Dendritic cell treated with granulocyte-macrophage colony-stimulating factor and Interleukin-4, amounts not matched to agents 40 ng/mL and 50 ng/mL, for 4 days (primary cell): Measurements from ENCODE around the gene UGGT2.

ENCODE experiments used
- H3K27ac Mint-ChIP-seq: one replicate; pipeline ENCODE4 v1.8.0; 2022; ENCODE audit warnings: mild to moderate bottlenecking, mixed read lengths
- H3K27me3 Mint-ChIP-seq: one replicate; pipeline ENCODE4 v1.8.0; 2022; ENCODE audit warnings: mild to moderate bottlenecking, mixed read lengths
- H3K36me3 Mint-ChIP-seq: one replicate; pipeline ENCODE4 v1.8.0; 2022; ENCODE audit warnings: low read depth, mixed read lengths
- H3K4me1 Mint-ChIP-seq: one replicate; pipeline ENCODE4 v1.8.0; 2022; ENCODE audit warnings: low read depth, mixed read lengths
- H3K4me3 Mint-ChIP-seq: one replicate; pipeline ENCODE4 v1.8.0; 2022; ENCODE audit warnings: mild to moderate bottlenecking, moderate library complexity, mixed read lengths
- H3K9me3 Mint-ChIP-seq: one replicate; pipeline ENCODE4 v1.8.0; 2022; ENCODE audit warnings: mixed read lengths
- intact Hi-C: fragments of 100-400 bp; cut with micrococcal nuclease; formaldehyde crosslinking; loops from one replicate; pipeline ENCODE4 v1.15.0; 2022

UGGT2 gene, protein sequence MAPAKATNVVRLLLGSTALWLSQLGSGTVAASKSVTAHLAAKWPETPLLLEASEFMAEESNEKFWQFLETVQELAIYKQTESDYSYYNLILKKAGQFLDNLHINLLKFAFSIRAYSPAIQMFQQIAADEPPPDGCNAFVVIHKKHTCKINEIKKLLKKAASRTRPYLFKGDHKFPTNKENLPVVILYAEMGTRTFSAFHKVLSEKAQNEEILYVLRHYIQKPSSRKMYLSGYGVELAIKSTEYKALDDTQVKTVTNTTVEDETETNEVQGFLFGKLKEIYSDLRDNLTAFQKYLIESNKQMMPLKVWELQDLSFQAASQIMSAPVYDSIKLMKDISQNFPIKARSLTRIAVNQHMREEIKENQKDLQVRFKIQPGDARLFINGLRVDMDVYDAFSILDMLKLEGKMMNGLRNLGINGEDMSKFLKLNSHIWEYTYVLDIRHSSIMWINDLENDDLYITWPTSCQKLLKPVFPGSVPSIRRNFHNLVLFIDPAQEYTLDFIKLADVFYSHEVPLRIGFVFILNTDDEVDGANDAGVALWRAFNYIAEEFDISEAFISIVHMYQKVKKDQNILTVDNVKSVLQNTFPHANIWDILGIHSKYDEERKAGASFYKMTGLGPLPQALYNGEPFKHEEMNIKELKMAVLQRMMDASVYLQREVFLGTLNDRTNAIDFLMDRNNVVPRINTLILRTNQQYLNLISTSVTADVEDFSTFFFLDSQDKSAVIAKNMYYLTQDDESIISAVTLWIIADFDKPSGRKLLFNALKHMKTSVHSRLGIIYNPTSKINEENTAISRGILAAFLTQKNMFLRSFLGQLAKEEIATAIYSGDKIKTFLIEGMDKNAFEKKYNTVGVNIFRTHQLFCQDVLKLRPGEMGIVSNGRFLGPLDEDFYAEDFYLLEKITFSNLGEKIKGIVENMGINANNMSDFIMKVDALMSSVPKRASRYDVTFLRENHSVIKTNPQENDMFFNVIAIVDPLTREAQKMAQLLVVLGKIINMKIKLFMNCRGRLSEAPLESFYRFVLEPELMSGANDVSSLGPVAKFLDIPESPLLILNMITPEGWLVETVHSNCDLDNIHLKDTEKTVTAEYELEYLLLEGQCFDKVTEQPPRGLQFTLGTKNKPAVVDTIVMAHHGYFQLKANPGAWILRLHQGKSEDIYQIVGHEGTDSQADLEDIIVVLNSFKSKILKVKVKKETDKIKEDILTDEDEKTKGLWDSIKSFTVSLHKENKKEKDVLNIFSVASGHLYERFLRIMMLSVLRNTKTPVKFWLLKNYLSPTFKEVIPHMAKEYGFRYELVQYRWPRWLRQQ (N-terminal part only)

DNA sequence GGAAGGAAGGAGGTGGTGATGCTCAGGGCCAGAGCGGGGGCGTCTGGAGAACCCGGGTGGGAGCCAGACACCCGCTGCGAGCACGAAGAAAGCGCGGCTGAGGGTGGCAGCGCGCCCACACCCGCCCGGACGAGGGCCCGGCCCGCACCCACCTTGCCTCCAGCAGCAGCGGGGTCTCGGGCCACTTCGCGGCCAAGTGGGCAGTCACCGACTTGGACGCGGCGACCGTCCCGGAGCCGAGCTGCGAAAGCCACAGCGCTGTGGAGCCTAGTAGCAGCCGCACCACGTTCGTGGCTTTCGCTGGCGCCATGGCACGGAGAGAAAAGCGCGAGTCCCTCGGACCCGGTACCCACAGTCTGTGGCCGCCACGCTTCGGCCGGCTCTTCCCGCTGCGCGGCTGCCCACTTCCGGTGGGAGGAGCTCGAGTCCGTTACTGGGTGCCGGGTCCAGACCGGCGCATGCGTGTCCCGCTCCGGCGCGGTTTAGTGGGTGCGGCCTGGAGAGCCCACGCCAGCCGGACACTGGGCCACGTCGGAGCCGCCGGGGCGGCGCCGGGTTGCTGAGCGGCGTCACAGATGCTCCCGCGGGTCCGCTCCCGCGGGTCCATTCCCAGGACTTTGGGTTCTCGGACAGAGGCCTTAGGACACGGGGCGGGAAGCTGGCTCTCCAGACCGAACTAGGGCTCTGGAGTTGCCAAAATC lies at the start of gene UGGT2:
Gene UGGT2 (minus strand): TSS at position 399 of the 701 bp plus-strand sequence. CDS start 89 bp downstream, at position 310.
- peak within 1 kb of the TSS; percentile 90 for H3K4me3 Mint-ChIP-seq
- peak within 1 kb of the TSS; percentile 85 for H3K27ac Mint-ChIP-seq
- intact Hi-C loops = no loop called here
- H3K27me3 Mint-ChIP-seq = peaks cover 14% of the 10 kb centered on the region
- H3K9me3 Mint-ChIP-seq = no peaks in the 10 kb centered on the region
- H3K4me1 Mint-ChIP-seq = peaks cover 16% of the 10 kb centered on the region
- peaks cover 6% of the 10 kb centered on the region for H3K36me3 Mint-ChIP-seq

- Mint-ChIP-seq H3K9me3 (no peaks in the 10 kb centered on the region), H3K4me1 (no peaks in the 10 kb centered on the region), H3K4me3 (no peak overlapping the region), H3K27me3 (peaks cover 27% of the 10 kb centered on the region), H3K27ac (no peak overlapping the region), H3K36me3 (no peaks in the 10 kb centered on the region)
- intact Hi-C loops = no loop called here
Measured at GRCh38 chr13:96100457-96101220, 47.4 kb upstream of the UGGT2 start.

- intact Hi-C loops = no loop called here
- no peaks in the 10 kb centered on the region for H3K9me3 Mint-ChIP-seq
- no peaks in the 10 kb centered on the region for H3K36me3 Mint-ChIP-seq
- H3K4me1 Mint-ChIP-seq = peaks cover 11% of the 10 kb centered on the region
- no peak overlapping the region for H3K4me3 Mint-ChIP-seq
- H3K27me3 Mint-ChIP-seq = peaks cover 72% of the 10 kb centered on the region
- no peak overlapping the region for H3K27ac Mint-ChIP-seq
Measured at GRCh38 chr13:96093296-96094006, 40.2 kb upstream of the UGGT2 start.

- H3K36me3 Mint-ChIP-seq = no peaks in the 10 kb centered on the region
- intact Hi-C loops = no loop called here
- H3K27me3 Mint-ChIP-seq = peaks cover 81% of the 10 kb centered on the region
Measured at GRCh38 chr13:96091164-96092117, 38.2 kb upstream of the UGGT2 start.

GRCh38 chr13:96090240-96091101 lies 37.3 kb upstream of the UGGT2 start:
- Mint-ChIP-seq H3K4me1 (peaks cover 11% of the 10 kb centered on the region), H3K9me3 (no peaks in the 10 kb centered on the region), H3K27me3 (peaks cover 78% of the 10 kb centered on the region), H3K4me3 (no peak overlapping the region), H3K27ac (no peak overlapping the region), H3K36me3 (no peaks in the 10 kb centered on the region)
- intact Hi-C loops = no loop called here

More at GRCh38 chr13:96091164-96092117, 38.2 kb upstream of the UGGT2 start:
- Mint-ChIP-seq H3K27ac (no peak overlapping the region), H3K4me1 (peaks cover 11% of the 10 kb centered on the region), H3K4me3 (peak overlapping the region; percentile 57), H3K9me3 (no peaks in the 10 kb centered on the region)

DNA sequence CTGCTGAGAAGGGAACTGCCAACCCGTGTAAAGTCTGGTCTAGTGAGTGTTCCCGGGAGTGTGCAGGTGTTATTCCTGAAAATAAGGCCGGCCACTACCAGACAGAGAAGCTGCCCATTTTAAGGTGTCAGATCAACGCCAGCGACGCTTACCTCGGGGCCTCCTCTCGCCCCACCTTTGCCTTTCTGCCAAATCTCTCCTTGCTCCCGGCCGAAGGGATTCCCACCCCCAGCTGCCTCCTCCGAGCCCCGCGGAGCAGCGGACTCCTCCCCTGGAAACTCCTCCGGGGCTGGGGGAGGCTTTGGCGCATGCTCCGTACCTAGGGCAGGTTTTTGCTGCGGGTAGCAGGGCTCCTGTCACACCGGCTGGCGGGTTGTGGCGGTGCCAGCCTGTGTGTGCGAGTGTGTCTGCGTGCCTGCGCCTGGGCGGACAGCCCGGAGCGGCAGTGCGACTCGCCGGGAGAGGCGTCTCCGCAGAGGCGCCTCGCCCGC lies 36.6 kb upstream of the UGGT2 start, which contains the start of gene HS6ST3:
Gene HS6ST3 (plus strand): TSS at position 359 of the 491 bp plus-strand sequence.
- H3K4me1 Mint-ChIP-seq = peaks cover 11% of the 10 kb centered on the region
- H3K9me3 Mint-ChIP-seq = no peaks in the 10 kb centered on the region
- intact Hi-C loops = no loop called here
- H3K4me3 Mint-ChIP-seq = no peak within 1 kb of the TSS
- H3K36me3 Mint-ChIP-seq = no peaks in the 10 kb centered on the region
- no peak within 1 kb of the TSS for H3K27ac Mint-ChIP-seq
- H3K27me3 Mint-ChIP-seq = peaks cover 75% of the 10 kb centered on the region

- intact Hi-C loops = no loop called here
- Mint-ChIP-seq H3K36me3 (no peaks in the 10 kb centered on the region), H3K27me3 (peaks cover 71% of the 10 kb centered on the region), H3K4me1 (peaks cover 11% of the 10 kb centered on the region), H3K27ac (no peak overlapping the region), H3K4me3 (no peak overlapping the region), H3K9me3 (no peaks in the 10 kb centered on the region)
Measured at GRCh38 chr13:96089139-96089538, 35.9 kb upstream of the UGGT2 start.

GRCh38 chr13:96086736-96087135 lies 33.5 kb upstream of the UGGT2 start:
- intact Hi-C loops = no loop called here
- Mint-ChIP-seq H3K9me3 (no peaks in the 10 kb centered on the region), H3K36me3 (no peaks in the 10 kb centered on the region), H3K4me1 (peaks cover 11% of the 10 kb centered on the region), H3K4me3 (no peak overlapping the region), H3K27ac (no peak overlapping the region), H3K27me3 (peaks cover 58% of the 10 kb centered on the region)

- Mint-ChIP-seq H3K9me3 (no peaks in the 10 kb centered on the region), H3K27ac (no peak overlapping the region), H3K4me1 (no peaks in the 10 kb centered on the region), H3K27me3 (peaks cover 31% of the 10 kb centered on the region), H3K36me3 (no peaks in the 10 kb centered on the region), H3K4me3 (no peak overlapping the region)
- intact Hi-C loops = no loop called here
Measured at GRCh38 chr13:96082640-96083039, 29.4 kb upstream of the UGGT2 start.

DNA sequence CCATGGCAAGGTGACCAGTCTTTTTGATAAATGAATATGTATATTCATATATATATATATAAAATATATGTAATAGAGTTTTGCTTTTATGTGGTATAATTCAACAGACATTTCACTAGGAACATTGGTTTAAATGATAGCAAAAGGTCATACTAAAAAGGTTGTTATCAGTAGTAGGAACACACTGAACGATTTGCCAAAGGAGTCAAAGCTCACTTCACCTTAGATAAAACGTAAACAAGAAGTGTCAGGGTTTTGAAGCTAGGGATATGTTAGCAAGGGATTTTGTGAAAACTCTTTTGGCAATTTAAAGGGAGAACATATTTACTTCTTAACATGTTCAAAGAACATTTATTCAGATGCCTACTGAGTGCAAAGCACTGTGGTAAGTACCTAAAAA lies 28.7 kb upstream of the UGGT2 start:
- peaks cover 25% of the 10 kb centered on the region for H3K27me3 Mint-ChIP-seq
- no peaks in the 10 kb centered on the region for H3K9me3 Mint-ChIP-seq
- no peaks in the 10 kb centered on the region for H3K36me3 Mint-ChIP-seq
- H3K4me3 Mint-ChIP-seq = no peak overlapping the region
- intact Hi-C loops = no loop called here
- H3K4me1 Mint-ChIP-seq = no peaks in the 10 kb centered on the region
- no peak overlapping the region for H3K27ac Mint-ChIP-seq
